AG09309 (cell line): Measurements from ENCODE around the gene PLPP1.

ENCODE experiments used
- DNase-seq: peaks from one replicate; pipeline ENCODE4 v3.0.0-alpha.2; 2010; ENCODE audit warnings: low read depth
- H3K4me3 ChIP-seq: 2 replicates; pipeline ENCODE4 v1.5.1; 2011; ENCODE audit warnings: mild to moderate bottlenecking, low read depth, low read length, moderate library complexity; ENCODE audit not compliant: control insufficient read depth
- CTCF ChIP-seq: IDR thresholded peaks from 2 replicates; pipeline ENCODE4 v1.5.1; 2011; ENCODE audit warnings: mild to moderate bottlenecking, low read depth, low read length, inconsistent platforms; ENCODE audit not compliant: insufficient read depth, control insufficient read depth; ENCODE audit errors: missing control alignments

Gene PLPP1

DNA sequence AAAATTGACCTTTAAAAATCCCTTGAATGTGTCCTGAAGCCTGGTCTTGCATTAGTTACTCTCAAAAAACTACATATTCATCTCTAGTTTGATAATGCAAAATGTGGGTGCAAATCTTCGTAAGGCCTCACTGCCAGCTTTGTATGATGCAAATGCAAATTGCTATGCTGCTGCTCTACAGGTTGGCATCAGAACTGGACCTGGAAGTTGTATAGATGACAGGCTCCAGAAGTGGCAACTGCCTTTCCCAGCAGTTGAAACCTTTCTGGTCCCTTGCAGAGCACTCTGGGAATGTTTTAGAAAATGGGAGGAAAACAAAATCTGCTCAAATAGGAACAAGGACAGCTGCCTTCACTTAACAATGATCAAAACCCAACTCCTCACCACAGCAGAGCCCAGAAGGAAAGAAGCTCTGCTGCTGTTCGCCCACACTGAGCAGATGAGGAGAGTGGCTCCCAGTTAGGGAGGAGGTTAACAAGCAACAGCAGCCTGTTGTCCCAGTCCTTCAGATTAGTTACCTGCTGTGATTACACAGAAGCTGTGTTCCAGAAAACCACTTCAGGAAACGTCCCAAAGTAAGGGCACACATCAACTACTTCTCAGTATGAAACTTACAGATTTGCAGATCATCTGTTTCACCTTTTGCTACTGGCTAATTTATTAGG lies 93.5 kb downstream of the PLPP1 start:
- DNase-seq = no peak
- no peak overlapping the region for H3K4me3 ChIP-seq
- TF ChIP-seq CTCF = no peak

DNA sequence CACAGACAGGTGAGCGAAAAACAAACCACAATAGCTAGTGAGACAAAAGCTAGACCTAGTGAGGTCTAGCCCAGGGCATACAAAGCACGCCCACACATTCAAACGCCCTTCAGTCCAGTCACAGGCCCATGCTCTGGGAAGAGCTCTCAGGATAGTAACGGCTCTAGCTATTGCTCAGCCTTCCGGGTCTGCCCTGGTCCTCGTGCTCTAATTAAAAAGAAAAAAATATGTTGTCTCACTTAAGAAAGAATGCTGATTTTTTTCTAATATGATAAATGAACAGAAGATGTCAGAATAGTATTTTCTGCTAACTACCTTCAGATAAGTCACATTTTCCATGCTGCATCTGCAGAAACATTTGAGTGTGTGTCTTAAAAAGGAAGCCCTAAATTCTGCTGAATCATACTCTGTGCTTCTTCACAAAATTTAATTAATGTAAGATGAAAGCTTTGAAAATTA lies 94.5 kb downstream of the PLPP1 start:
- no peak for TF ChIP-seq CTCF
- DNase-seq = no peak
- H3K4me3 ChIP-seq = no peak overlapping the region

DNA sequence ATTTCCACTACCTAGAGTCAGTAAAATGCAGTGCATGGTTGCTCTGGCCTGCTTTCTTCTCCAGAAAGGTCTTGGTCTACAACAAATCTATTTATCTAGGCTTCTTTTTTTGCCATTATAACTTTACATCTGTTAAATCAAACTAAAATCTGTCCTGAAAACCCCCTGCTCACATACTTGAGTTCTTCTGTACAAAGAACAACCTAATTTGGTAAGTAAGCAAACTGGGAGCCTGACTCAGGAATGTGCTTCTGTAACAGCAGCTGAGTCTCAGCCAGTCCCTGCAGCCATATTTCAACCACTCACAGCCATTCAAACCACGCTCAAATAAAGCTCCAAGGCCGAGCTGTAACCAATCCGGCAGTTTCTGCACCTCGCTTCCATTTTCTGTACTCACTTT lies 95.8 kb downstream of the PLPP1 start:
- DNase-seq = no peak
- no peak overlapping the region for H3K4me3 ChIP-seq
- no peak for TF ChIP-seq CTCF

DNA sequence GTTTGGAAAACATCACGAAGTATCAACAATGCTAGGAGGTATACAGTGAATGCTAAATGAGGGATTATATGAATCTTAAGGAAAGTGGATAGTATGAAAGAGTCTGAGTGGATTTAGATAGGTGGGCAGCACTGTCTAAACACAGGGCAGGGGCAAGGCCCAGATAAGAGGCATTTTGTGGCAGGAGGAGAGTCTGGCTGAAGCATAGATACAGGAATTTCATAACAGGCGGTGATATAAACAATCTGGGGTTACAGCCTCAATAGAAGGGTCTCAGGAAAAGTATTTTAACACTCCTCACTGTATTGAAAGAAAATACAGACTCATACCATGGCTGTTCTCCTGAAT lies 96.9 kb downstream of the PLPP1 start:
- no peak for DNase-seq
- TF ChIP-seq CTCF = no peak
- no peak overlapping the region for H3K4me3 ChIP-seq

DNA sequence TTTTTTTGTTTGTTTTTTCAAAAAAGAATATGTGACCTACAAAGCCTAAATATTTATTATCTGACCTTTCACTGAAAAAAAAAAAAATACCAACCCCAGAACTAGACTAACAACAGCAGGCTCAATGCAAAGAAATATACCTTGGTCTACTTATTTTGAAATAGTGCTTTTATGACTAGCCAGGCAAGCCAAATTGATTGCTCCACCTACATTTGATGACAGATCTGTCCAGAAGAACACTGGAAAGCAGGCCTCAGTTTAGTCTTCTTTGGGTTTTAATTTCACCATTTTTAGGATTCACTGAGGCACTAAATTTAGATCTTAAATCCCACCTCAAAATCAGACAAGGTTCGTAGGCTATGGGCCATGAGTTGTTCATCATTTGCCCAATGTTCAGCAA lies 97.3 kb downstream of the PLPP1 start:
- no peak overlapping the region for H3K4me3 ChIP-seq
- no peak for TF ChIP-seq CTCF
- no peak for DNase-seq

DNA sequence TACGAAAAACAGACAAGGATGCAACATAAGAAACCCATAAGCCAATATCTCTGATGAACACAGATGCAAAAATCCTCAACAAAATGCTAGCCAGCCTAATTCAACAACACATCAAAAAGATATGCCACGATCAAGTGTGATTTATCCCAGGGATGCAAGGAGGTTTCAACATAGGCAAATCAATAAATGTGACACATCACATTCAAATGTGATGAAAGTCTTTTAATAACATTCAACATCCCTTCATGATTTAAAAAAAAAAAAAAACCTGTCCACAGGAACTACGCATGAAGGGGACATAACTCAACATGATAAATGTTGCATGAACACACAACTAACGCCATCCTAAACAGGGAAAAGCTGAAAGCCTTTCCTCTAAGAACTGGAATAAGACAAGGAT lies 102.2 kb downstream of the PLPP1 start:
- DNase-seq = no peak
- H3K4me3 ChIP-seq = no peak overlapping the region
- no peak for TF ChIP-seq CTCF

DNA sequence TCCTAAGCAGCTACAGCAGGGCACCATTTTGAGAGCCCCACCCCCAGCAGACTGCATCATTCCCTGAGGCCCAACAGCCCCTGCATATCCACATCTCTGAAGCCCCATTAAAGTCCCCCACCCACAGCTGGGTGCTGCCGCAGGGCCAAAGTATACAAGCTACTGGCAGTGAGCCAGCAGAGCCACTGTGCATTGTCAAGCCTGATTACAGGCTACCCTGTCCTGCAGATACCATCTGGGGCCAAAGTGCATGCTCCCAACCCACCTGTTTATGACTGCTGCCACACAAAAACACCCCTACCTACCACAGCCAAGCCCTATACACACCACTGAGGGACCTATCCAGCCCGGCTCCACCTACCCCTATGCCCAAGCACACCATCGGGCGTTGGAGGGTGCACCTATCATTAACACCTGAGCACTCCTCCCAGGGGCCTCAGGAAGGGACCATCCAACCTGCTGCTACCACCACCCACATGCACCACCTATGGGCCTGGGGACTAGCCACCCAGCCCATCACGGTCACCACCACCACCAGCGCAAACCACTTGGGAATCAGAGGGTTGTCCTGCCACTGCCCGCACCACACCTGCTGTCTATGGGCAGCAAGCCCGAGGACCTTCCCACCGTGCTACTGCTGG lies 105.0 kb downstream of the PLPP1 start:
- no peak for DNase-seq
- no peak for TF ChIP-seq CTCF
- H3K4me3 ChIP-seq = no peak overlapping the region
